Activated CD4-positive, alpha-beta T cell treated with anti-CD3 and anti-CD28 coated beads for 4 hours (primary cell): ENCODE results near the gene PLA2G4A.

Experiments
- DNase-seq, 2 donors: peaks; one replicate each; pipeline ENCODE4 v3.0.0-alpha.2; 2020

Gene PLA2G4A

DNA sequence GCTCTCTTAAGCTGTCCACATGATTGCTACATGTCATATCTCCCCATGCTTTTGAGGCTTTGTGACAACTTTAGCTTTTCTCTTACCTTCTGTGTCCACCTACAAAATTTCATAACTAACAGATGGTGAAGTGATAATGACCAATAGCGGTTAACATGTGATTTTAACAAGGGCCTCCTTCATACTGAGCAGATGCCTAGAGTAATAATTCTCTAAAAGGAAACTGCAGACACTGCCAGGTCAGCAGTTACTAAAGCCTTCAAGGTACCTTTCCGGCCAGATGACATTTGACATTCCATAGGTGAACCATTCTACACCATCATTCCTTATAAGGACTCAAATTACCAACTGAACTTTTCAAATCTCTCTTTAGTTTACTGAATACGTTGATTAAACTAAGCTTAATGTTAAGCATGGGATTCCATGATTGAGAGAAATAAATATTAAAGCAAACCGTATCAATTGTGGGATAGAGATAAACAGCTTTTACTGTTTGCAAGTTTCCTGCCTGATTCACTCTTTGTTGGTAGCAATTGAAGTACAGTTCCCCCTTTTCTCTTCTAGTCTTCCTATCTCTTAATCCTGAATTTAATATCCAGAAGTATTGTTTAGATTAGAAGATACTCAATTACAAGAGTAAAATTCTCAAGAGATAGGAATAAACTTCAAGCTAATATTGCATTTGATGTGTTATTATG, 205.1 kb downstream of the PLA2G4A start:
- DNase-seq: no peak

DNA sequence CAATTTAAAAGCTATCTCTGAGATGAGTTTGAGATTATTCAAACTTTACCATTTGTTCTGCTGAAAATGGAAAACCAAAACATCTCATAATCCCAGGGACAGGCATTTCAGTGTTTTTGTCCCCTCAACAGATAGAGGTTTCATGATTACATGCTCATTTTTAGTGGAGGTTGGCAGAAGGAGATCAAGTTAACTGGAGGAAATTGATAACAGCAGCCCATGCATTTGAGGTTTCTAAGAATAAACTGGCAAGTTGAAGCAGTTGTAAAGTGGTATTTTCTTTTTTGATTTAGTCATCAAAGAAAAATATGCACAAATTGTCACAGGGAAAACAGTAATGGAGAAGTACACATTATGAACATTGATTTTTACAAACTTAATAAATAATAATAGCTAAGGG, 205.8 kb downstream of the PLA2G4A start:
- no peak for DNase-seq

DNA sequence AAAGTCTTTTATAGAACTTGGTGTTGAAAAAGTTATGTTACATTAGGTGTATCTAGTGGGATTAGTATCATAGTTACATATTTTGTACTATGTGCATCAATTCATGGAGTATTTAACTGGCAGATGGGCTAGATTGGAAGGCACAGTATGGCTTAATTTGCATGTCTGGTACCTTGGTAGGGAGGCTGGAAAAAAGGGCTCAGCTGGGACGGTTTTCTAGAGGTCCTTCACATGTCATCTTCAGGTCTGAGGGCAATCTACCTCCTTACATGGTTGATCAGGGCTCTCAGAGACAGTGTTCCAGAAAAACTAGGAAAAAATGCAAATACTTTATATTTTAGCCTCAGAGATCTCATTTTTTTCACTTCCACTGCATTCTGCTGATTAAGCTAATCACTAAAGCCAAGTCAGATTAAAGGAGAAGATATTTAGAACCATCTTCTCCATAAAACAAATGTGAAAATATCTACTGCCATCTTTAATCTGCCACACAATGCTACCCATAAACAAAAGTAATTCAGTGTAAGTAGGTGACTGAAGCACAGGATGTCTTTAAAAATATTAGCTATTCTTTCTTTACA, 209.3 kb downstream of the PLA2G4A start:
- DNase-seq: no peak
